Measurements from ENCODE around the gene PGLYRP3.

DNA sequence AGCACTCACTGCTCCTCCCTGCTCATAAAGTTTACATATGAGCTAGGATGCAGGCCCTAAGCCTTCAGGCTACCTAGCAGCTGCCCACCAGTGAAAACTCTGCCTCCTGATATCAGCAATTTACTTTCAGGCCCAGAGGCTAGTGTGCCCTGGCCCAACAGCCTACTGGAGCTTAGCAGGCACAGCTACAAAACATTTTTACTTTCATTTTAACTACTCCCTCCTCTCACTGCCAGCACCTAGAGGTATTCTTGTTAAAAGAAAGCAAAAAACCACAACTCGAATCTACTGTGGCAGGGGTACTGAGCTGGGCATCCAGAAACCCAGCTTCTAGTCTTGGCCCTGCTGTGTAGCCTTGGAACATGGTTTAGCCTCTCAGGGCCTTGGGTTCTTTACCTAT lies 59.1 kb downstream of the PGLYRP3 start:
- TF ChIP-seq, protein P1, sequence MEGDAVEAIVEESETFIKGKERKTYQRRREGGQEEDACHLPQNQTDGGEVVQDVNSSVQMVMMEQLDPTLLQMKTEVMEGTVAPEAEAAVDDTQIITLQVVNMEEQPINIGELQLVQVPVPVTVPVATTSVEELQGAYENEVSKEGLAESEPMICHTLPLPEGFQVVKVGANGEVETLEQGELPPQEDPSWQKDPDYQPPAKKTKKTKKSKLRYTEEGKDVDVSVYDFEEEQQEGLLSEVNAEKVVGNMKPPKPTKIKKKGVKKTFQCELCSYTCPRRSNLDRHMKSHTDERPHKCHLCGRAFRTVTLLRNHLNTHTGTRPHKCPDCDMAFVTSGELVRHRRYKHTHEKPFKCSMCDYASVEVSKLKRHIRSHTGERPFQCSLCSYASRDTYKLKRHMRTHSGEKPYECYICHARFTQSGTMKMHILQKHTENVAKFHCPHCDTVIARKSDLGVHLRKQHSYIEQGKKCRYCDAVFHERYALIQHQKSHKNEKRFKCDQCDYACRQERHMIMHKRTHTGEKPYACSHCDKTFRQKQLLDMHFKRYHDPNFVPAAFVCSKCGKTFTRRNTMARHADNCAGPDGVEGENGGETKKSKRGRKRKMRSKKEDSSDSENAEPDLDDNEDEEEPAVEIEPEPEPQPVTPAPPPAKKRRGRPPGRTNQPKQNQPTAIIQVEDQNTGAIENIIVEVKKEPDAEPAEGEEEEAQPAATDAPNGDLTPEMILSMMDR (IDR thresholded peaks at IDR 0.05), result no peak
- TF ChIP-seq EP300 (IDR thresholded peaks at IDR 0.05), result no peak

All from upper lobe of left lung (tissue), 4 donors.